Body of pancreas (tissue), 4 donors: Measurements from ENCODE around the gene TMC5. TPM values are rescaled to one million over a fixed set of nuclear protein-coding genes. Genes with fewer than 3 reads are reported as not detected.
"Not testable (repeated sequence)": the region's sequence is repeated elsewhere in the genome, so short reads cannot be mapped to it uniquely, and the experiment has no call there.

Source experiments
- ATAC-seq: fragments of 150-250 bp; one replicate; pipeline ENCODE4 v1.9.1; 2016
- DNase-seq, 4 donors: peaks; one replicate each; pipeline ENCODE4 v3.0.0-alpha.2; 2019
- H3K27ac ChIP-seq, 4 donors: fragments of 200-600 bp; sonication (generic); 1 replicate in 3 of 4; 2 replicates in 1 of 4; pipeline versions ENCODE4 v1.5.1 to v1.6.1; 2016 to 2019; ENCODE audit warnings: mild to moderate bottlenecking in 1 of 4, mixed read lengths in 1 of 4, moderate library complexity in 1 of 4
- H3K27me3 ChIP-seq, 2 donors: fragments of 200-600 bp; sonication (generic); one replicate each; pipeline ENCODE4 v1.6.0; 2016; ENCODE audit warnings: mild to moderate bottlenecking in 1 of 2
- H3K36me3 ChIP-seq, 2 donors: fragments of 200-600 bp; sonication (generic); replicated peaks in 1 of 2; 2 replicates each; pipeline ENCODE4 v1.5.1; 2016; ENCODE audit warnings: low read depth in 2 of 2; ENCODE audit not compliant: insufficient read depth in 1 of 2
- H3K4me1 ChIP-seq: fragments of 200-600 bp; sonication (generic); one replicate; pipeline ENCODE4 v1.6.0; 2016
- H3K4me3 ChIP-seq, 2 donors: fragments of 200-600 bp; sonication (generic); 1 replicate in 1 of 2; 2 replicates in 1 of 2; pipeline ENCODE4 v1.5.1; 2016 to 2019
- H3K9me3 ChIP-seq, 3 donors: fragments of 200-600 bp; sonication (generic); 1 replicate in 2 of 3; 2 replicates in 1 of 3; pipeline ENCODE4 v1.5.1; 2016
- CTCF ChIP-seq, 7 experiments: fragments of 450-650 bp in 4 of 7; fragments of 200-600 bp in 3 of 7; sonication (generic) in 3 of 7; IDR thresholded peaks; one replicate each; pipeline ENCODE4 v1.5.1; 2016 to 2019; ENCODE audit warnings: antibody characterized with exemption in 7 of 7
- POLR2A ChIP-seq, 3 donors: fragments of 450-650 bp; IDR thresholded peaks; one replicate each; pipeline ENCODE4 v1.6.1; 2016; ENCODE audit warnings: antibody characterized with exemption in 3 of 3, mild to moderate bottlenecking in 2 of 3
- WGBS, 2 donors: methylation state at CpG; one replicate each; pipeline ENCODE4 v1.1.5; 2017; 5-methylcytosine and 5-hydroxymethylcytosine counted together
- intact Hi-C: fragments of 100-400 bp; cut with DNase I; formaldehyde crosslinking; loops from one replicate; pipeline ENCODE4 v1.15.1; 2023
- total RNA-seq, 2 donors: library from RNA; depleted of rRNA; stranded (reverse); fragments of >200 nt; gene quantifications; one replicate each; pipeline ENCODE4 v1.1.0, GENCODE V29; 2016

The TMC5 gene
- total RNA-seq, 2 donors from 2014 or later, result 0.66 to 2.3 TPM

- DNase-seq (peak in 3 of 4 donors; percentile 15 to 44 (median 28)), ATAC-seq (peak; percentile 61)
- no peak for TF ChIP-seq POLR2A (IDR thresholded peaks at IDR 0.05)
- peak in 2 of 7 experiments; percentile 8 to 13 for TF ChIP-seq CTCF (IDR thresholded peaks at IDR 0.05)
- 22 to 41% methylated on average over 2 of the region's 2 CpGs for WGBS, 2 donors
- H3K27me3 ChIP-seq, result no peaks in the 10 kb centered on the region
- H3K27ac ChIP-seq, result peak overlapping the region in 1 of 4 donors; percentile 20
- H3K4me3 ChIP-seq, result no peak overlapping the region
- H3K36me3 ChIP-seq, result no peaks in the 10 kb centered on the region
- no peaks in the 10 kb centered on the region for H3K9me3 ChIP-seq
- intact Hi-C loops, result no loop called here
- peaks cover 33% of the 10 kb centered on the region for H3K4me1 ChIP-seq
Measured at GRCh38 chr16:19382084-19382801, 35.4 kb upstream of the TMC5 start.

- H3K27ac ChIP-seq, result peak overlapping the region in 1 of 4 donors; percentile 20
- 60 to 61% methylated on average over 18 to 19 of the region's 20 CpGs for WGBS, 2 donors
Measured at GRCh38 chr16:19382887-19383816, 34.5 kb upstream of the TMC5 start.

GRCh38 chr16:19384656-19385055, 33.0 kb upstream of the TMC5 start:
- no peaks in the 10 kb centered on the region for H3K9me3 ChIP-seq
- WGBS, 2 donors, result 0 to 14% methylated on average over 2 of the region's 2 CpGs
- intact Hi-C loops, result no loop called here
- no peak overlapping the region for H3K4me3 ChIP-seq
- ATAC-seq (peak; percentile 76), DNase-seq (peak; percentile 59 to 81 (median 80))
- no peaks in the 10 kb centered on the region for H3K36me3 ChIP-seq
- H3K4me1 ChIP-seq, result peaks cover 33% of the 10 kb centered on the region
- peak overlapping the region in 1 of 4 donors; percentile 25 for H3K27ac ChIP-seq
- no peaks in the 10 kb centered on the region for H3K27me3 ChIP-seq
- TF ChIP-seq CTCF (IDR thresholded peaks at IDR 0.05) (no peak), POLR2A (IDR thresholded peaks at IDR 0.05) (no peak)

More at GRCh38 chr16:19382887-19383816, 34.5 kb upstream of the TMC5 start:
- peak in 2 of 4 donors; percentile 2 to 15 for DNase-seq
- H3K4me1 ChIP-seq, result peaks cover 33% of the 10 kb centered on the region
- no peak overlapping the region for H3K4me3 ChIP-seq
- ATAC-seq, result peak; percentile 6
- no peaks in the 10 kb centered on the region for H3K27me3 ChIP-seq
- intact Hi-C loops, result no loop called here
- no peaks in the 10 kb centered on the region for H3K36me3 ChIP-seq
- H3K9me3 ChIP-seq, result no peaks in the 10 kb centered on the region
- no peak for TF ChIP-seq POLR2A (IDR thresholded peaks at IDR 0.05)
- TF ChIP-seq CTCF (IDR thresholded peaks at IDR 0.05), result no peak

- no peak overlapping the region for H3K27ac ChIP-seq
Measured at GRCh38 chr16:19386525-19386924, 31.2 kb upstream of the TMC5 start.

GRCh38 chr16:19389246-19389645, 28.4 kb upstream of the TMC5 start:
- peak; percentile 70 to 81 (median 72) for DNase-seq
- intact Hi-C loops, result no loop called here
- 8 to 12% methylated on average over 5 of the region's 5 CpGs for WGBS, 2 donors
- ATAC-seq, result peak; percentile 80
- Histone ChIP-seq H3K27me3 (no peaks in the 10 kb centered on the region), H3K27ac (no peak overlapping the region), H3K36me3 (no peaks in the 10 kb centered on the region), H3K9me3 (no peaks in the 10 kb centered on the region), H3K4me3 (no peak overlapping the region), H3K4me1 (peaks cover 8% of the 10 kb centered on the region)
- TF ChIP-seq POLR2A (IDR thresholded peaks at IDR 0.05) (no peak), CTCF (IDR thresholded peaks at IDR 0.05) (peak in 6 of 7 experiments; percentile 40 to 69 (median 60))

More at GRCh38 chr16:19386525-19386924, 31.2 kb upstream of the TMC5 start:
- DNase-seq, result no peak
- TF ChIP-seq POLR2A (IDR thresholded peaks at IDR 0.05), result no peak
- WGBS, 2 donors, result 73 to 92% methylated on average over 1 of the region's 1 CpG
- Histone ChIP-seq H3K36me3 (no peaks in the 10 kb centered on the region), H3K4me1 (peaks cover 26% of the 10 kb centered on the region), H3K4me3 (no peak overlapping the region), H3K27me3 (no peaks in the 10 kb centered on the region), H3K9me3 (no peaks in the 10 kb centered on the region)
- no peak for ATAC-seq
- intact Hi-C loops, result no loop called here

- ATAC-seq, H3K36me3 ChIP-seq, H3K9me3 ChIP-seq, H3K4me1 ChIP-seq, DNase-seq, H3K4me3 ChIP-seq, H3K27me3 ChIP-seq, intact Hi-C loops, H3K27ac ChIP-seq: not testable (repeated sequence)
- WGBS, 2 donors, result 83% methylated on average over 6 of the region's 6 CpGs
Measured at GRCh38 chr16:19391185-19391776, 26.4 kb upstream of the TMC5 start.
